Spleen (tissue), 11 donors: ENCODE data around the gene NXPE1. TPM values are rescaled to one million over a fixed set of nuclear protein-coding genes. Genes with fewer than 3 reads are reported as not detected.

Experiments used
- DNase-seq: peaks from one replicate; pipeline ENCODE4 v3.0.0-alpha.2; 2020
- H3K27ac ChIP-seq, 8 donors: fragments of 200-600 bp; sonication (generic) in 7 of 8; 1 replicate in 4 of 8; 2 replicates in 4 of 8; pipeline versions ENCODE4 v1.5.0 to v1.8.0; 2016 to 2021; ENCODE audit warnings: inconsistent platforms in 4 of 8, mild to moderate bottlenecking in 4 of 8, moderate library complexity in 1 of 8
- H3K27me3 ChIP-seq, 7 donors: fragments of 200-600 bp; sonication (generic) in 6 of 7; replicated peaks in 1 of 7; 1 replicate in 4 of 7; 2 replicates in 3 of 7; pipeline versions ENCODE4 v1.5.0 to v1.8.0; 2016 to 2021; ENCODE audit warnings: inconsistent platforms in 3 of 7, mild to moderate bottlenecking in 1 of 7
- H3K36me3 ChIP-seq, 6 donors: fragments of 200-600 bp; sonication (generic) in 5 of 6; 1 replicate in 4 of 6; 2 replicates in 2 of 6; pipeline versions ENCODE4 v1.5.0 to v1.8.0; 2016 to 2021; ENCODE audit warnings: inconsistent platforms in 2 of 6
- H3K4me1 ChIP-seq, 6 donors: fragments of 200-600 bp; sonication (generic) in 5 of 6; 1 replicate in 3 of 6; 2 replicates in 3 of 6; pipeline versions ENCODE4 v1.5.0 to v1.8.0; 2016 to 2021; ENCODE audit warnings: inconsistent platforms in 3 of 6
- H3K4me3 ChIP-seq, 8 donors: fragments of 200-600 bp; sonication (generic) in 7 of 8; 1 replicate in 4 of 8; 2 replicates in 4 of 8; pipeline versions ENCODE4 v1.5.0 to v1.8.0; 2016 to 2021; ENCODE audit warnings: inconsistent platforms in 4 of 8, mild to moderate bottlenecking in 4 of 8, moderate library complexity in 2 of 8
- H3K9me3 ChIP-seq, 8 donors: fragments of 200-600 bp; sonication (generic) in 7 of 8; 1 replicate in 4 of 8; 2 replicates in 4 of 8; pipeline versions ENCODE4 v1.5.0 to v1.8.0; 2016 to 2021; ENCODE audit warnings: inconsistent platforms in 4 of 8
- POLR2A ChIP-seq, 3 donors: fragments of 450-650 bp; IDR thresholded peaks; one replicate each; pipeline ENCODE4 v1.5.1; 2017; ENCODE audit warnings: antibody characterized with exemption in 3 of 3, mild to moderate bottlenecking in 1 of 3
- POLR2AphosphoS5 ChIP-seq, 3 donors: sonication (generic); formaldehyde crosslinking; IDR thresholded peaks; one replicate each; pipeline ENCODE4 v1.5.1; 2017; ENCODE audit warnings: antibody characterized with exemption in 3 of 3
- WGBS, 5 donors: extraction: QIAGEN DNeasy Blood & Tissue Kit in 3 of 5; methylation state at CpG; one replicate each; pipeline versions ENCODE4 v1.1.5 to v1.1.7; 2013 to 2018; 5-methylcytosine and 5-hydroxymethylcytosine counted together
- intact Hi-C: fragments of 100-400 bp; cut with DNase I; formaldehyde crosslinking; loops from one replicate; pipeline ENCODE4 v1.15.0; 2023; ENCODE audit warnings: low total_unique reads
- polyA plus RNA-seq, 3 donors: library from polyadenylated mRNA; stranded (reverse); fragments of 200-250 nt; gene quantifications; one replicate each; pipeline ENCODE4 v1.2.1, GENCODE V29; 2013
- total RNA-seq, 7 donors: library from RNA; depleted of rRNA in 3 of 7; stranded (reverse); fragments of >200 nt in 3 of 7; fragmentation: NEBNext Ultra II Directional in 4 of 7; extraction: Animal tissue kit (Norgen Biotek cat#: 25700) in 4 of 7; gene quantifications; one replicate each; pipeline versions ENCODE4 v1.1.0 to v1.2.1, GENCODE V29; 2016 to 2021
- TF ChIP-seq, protein P1 (sequence below), 11 experiments: fragments of 200-600 bp in 7 of 11; fragments of 450-650 bp in 4 of 11; sonication (generic) in 4 of 11; IDR thresholded peaks in 8 of 11; conservative IDR thresholded peaks in 3 of 11; 1 replicate in 7 of 11; 2 replicates in 4 of 11; pipeline versions ENCODE4 v1.4.0 to v1.8.0; 2016 to 2021; ENCODE audit warnings: antibody characterized with exemption in 11 of 11, inconsistent platforms in 4 of 11, mild to moderate bottlenecking in 1 of 11
- donor health status: healthy with polysubstance abuse.
- donor health status: DM: no; HTN: no; CAD: no; lungs with moderate emphysema.
- donor health status: DM: no; HTN: no; CAD: no.
- donor health status: Bipolar disorder and iron deficiency.
- donor health status: healthy.
- donor health status: DM: no; HTN: no; CAD: no.
- donor health status: DM: yes; HTN: yes; CAD: no.

Gene NXPE1
- total and polyA plus RNA-seq, 10 donors, result 0.46 TPM; not detected in 9

DNA sequence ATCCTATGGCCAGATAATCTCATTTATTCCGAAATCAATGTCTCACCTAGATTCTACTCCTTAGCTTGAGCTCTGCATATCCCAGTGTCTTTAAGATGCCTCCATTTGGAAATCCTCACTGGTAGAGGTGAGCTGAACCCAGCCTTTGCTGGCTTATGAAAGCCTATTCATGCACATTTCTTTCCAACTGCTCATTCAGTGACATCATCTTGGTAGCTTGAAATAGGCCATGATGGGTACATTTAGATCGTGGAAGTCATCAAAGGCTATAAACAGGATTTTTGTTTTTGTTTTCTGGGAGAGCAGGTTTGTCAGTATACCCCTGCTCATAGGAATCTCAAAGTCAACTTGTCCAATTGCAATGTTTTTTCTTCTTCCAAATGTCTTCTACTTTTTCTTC lies 6.0 kb downstream of the NXPE1 start:
- H3K4me1 ChIP-seq, result peaks cover 0 to 6% (median 0%) of the 10 kb centered on the region in 6 donors
- no peak for DNase-seq
- no peak for TF ChIP-seq POLR2AphosphoS5 (IDR thresholded peaks at IDR 0.05)
- TF ChIP-seq, protein P1, sequence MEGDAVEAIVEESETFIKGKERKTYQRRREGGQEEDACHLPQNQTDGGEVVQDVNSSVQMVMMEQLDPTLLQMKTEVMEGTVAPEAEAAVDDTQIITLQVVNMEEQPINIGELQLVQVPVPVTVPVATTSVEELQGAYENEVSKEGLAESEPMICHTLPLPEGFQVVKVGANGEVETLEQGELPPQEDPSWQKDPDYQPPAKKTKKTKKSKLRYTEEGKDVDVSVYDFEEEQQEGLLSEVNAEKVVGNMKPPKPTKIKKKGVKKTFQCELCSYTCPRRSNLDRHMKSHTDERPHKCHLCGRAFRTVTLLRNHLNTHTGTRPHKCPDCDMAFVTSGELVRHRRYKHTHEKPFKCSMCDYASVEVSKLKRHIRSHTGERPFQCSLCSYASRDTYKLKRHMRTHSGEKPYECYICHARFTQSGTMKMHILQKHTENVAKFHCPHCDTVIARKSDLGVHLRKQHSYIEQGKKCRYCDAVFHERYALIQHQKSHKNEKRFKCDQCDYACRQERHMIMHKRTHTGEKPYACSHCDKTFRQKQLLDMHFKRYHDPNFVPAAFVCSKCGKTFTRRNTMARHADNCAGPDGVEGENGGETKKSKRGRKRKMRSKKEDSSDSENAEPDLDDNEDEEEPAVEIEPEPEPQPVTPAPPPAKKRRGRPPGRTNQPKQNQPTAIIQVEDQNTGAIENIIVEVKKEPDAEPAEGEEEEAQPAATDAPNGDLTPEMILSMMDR (IDR thresholded peaks at IDR 0.05 in 8 of 11, conservative IDR thresholded peaks at IDR 0.05 in 3 of 11), result no peak
- no peak for TF ChIP-seq POLR2A (IDR thresholded peaks at IDR 0.05)
- H3K27ac ChIP-seq, result no peak overlapping the region
- H3K4me3 ChIP-seq, result no peak overlapping the region
- H3K27me3 ChIP-seq, result no peaks in the 10 kb centered on the region
- H3K9me3 ChIP-seq, result no peaks in the 10 kb centered on the region
- 68 to 90% (median 87%) methylated on average over 2 of the region's 2 CpGs for WGBS, 5 donors
- intact Hi-C loops, result no loop called here
- no peaks in the 10 kb centered on the region for H3K36me3 ChIP-seq

DNA sequence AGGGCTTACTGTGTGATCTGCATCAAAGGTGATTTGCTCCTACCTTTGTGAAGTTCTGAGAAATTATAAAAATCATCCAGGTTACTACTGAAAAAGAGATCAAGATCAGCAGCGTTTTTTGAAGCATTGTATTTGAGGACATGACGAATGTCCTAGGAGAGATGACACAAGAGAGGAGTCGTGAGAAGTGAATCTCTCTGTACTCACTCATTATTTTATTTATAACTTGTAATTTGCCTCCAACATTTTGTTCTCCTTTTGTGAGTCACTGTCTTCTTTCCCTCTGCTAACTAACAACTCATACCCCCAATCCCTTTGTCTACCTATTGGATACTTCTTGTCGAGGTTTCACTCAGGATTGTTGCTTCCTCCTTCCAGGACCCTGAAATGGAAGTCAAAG lies 8.6 kb downstream of the NXPE1 start:
- intact Hi-C loops, result no loop called here
- Histone ChIP-seq H3K9me3 (no peaks in the 10 kb centered on the region), H3K36me3 (no peaks in the 10 kb centered on the region), H3K4me3 (no peak overlapping the region), H3K27me3 (no peaks in the 10 kb centered on the region), H3K4me1 (no peaks in the 10 kb centered on the region), H3K27ac (no peak overlapping the region)
- 82 to 94% (median 86%) methylated on average over 4 of the region's 4 CpGs for WGBS, 5 donors
- TF ChIP-seq POLR2AphosphoS5 (IDR thresholded peaks at IDR 0.05) (no peak), POLR2A (IDR thresholded peaks at IDR 0.05) (no peak)
- TF ChIP-seq, protein P1 (IDR thresholded peaks at IDR 0.05 in 8 of 11, conservative IDR thresholded peaks at IDR 0.05 in 3 of 11), result no peak
- DNase-seq, result no peak

DNA sequence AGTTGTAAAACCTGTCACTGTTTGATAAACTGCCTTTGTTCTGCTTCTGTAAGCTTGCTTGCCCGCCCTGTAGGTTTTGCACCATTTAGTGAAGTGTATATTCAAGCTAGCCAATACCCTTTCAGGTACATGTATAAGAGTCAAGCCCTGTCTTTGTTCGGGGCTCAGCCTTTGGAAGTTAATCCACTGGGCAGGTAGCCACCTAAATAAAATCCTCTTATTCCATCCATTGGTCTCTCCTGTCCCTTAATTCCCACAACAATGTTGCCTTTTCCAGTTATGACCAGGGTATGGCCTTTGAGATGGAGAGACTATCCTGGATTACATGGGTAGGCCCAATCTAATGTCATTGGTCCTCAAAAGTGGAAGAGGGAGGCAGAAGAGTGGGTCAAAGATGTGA lies 34.0 kb downstream of the NXPE1 start:
- no peaks in the 10 kb centered on the region for H3K27me3 ChIP-seq
- TF ChIP-seq, protein P1 (IDR thresholded peaks at IDR 0.05 in 8 of 11, conservative IDR thresholded peaks at IDR 0.05 in 3 of 11), result no peak
- TF ChIP-seq POLR2A (IDR thresholded peaks at IDR 0.05) (no peak), POLR2AphosphoS5 (IDR thresholded peaks at IDR 0.05) (no peak)
- 68 to 90% (median 82%) methylated on average over 2 of the region's 2 CpGs for WGBS, 5 donors
- no peaks in the 10 kb centered on the region for H3K36me3 ChIP-seq
- no peak overlapping the region for H3K27ac ChIP-seq
- H3K9me3 ChIP-seq, result peaks cover 0 to 30% (median 20%) of the 10 kb centered on the region in 8 donors
- intact Hi-C loops, result no loop called here
- no peak for DNase-seq
- no peak overlapping the region for H3K4me3 ChIP-seq
- no peaks in the 10 kb centered on the region for H3K4me1 ChIP-seq

DNA sequence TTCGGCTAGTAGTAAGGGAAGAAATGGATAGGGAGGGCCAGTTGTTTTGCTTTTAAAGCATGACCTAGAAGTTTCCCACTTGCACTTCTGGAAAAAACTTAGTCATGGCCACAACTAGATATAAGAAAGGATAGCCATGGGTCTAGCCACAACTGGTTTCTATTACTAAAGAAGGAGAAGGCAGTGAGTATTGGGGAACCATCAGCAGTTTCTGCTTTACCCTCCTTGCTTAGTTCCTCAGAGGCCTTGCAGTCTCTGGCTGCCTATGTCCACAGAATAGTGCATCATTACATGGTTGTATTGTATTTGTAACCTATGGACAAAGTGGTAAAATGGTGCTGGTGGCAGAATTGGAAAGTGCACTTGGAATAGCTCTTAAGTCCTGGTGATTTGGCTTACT lies 35.6 kb downstream of the NXPE1 start:
- H3K27ac ChIP-seq, result no peak overlapping the region
- TF ChIP-seq, protein P1 (IDR thresholded peaks at IDR 0.05 in 8 of 11, conservative IDR thresholded peaks at IDR 0.05 in 3 of 11), result no peak
- TF ChIP-seq POLR2A (IDR thresholded peaks at IDR 0.05), result no peak
- no peak for TF ChIP-seq POLR2AphosphoS5 (IDR thresholded peaks at IDR 0.05)
- no peak overlapping the region for H3K4me3 ChIP-seq
- no peaks in the 10 kb centered on the region for H3K27me3 ChIP-seq
- H3K4me1 ChIP-seq, result no peaks in the 10 kb centered on the region
- intact Hi-C loops, result no loop called here
- 74 to 97% (median 90%) methylated on average over 1 of the region's 1 CpG for WGBS, 5 donors
- no peaks in the 10 kb centered on the region for H3K36me3 ChIP-seq
- DNase-seq, result no peak
- H3K9me3 ChIP-seq, result peaks cover 0 to 30% (median 20%) of the 10 kb centered on the region in 8 donors
